Measurements from ENCODE around the gene CCDC9B. TPM values are rescaled to one million over a fixed set of nuclear protein-coding genes. Genes with fewer than 3 reads are reported as not detected.

CCDC9B gene
- total RNA-seq, 1 donor from 2014 or later: 2.1 TPM

GRCh38 chr15:40309344-40309862 lies 31.3 kb downstream of the CCDC9B start:
- TF ChIP-seq CTCF (IDR thresholded peaks at IDR 0.05): no peak
- ATAC-seq (ENCODE audit: low read depth): no peak
- H3K27me3 Mint-ChIP-seq: no peaks in the 10 kb centered on the region
- ChIA-PET POLR2A (interaction anchor here (0.7 to 3.7 kb wide), 19 partner anchors 8 to 1351 kb away, joined by 3 to 34 read pairs (median 6); partner anchors contain the start of genes ANKRD63, BAHD1, BMF and FSIP1), CTCF (interaction anchor here (0.6 to 20.0 kb wide), 13 partner anchors 11 to 521 kb away, joined by 3 to 310 read pairs (median 13); partner anchors contain the start of genes CCDC9B and INAFM2)
- no peak for DNase-seq
- H3K27ac Mint-ChIP-seq: peak overlapping the region; percentile 96
- intact Hi-C loops (cut with micrococcal nuclease): no loop called here
- peaks cover 3% of the 10 kb centered on the region for H3K36me3 Mint-ChIP-seq (ENCODE audit: low read depth)
- H3K4me3 Mint-ChIP-seq: peak overlapping the region; percentile 93
- no peaks in the 10 kb centered on the region for H3K9me3 Mint-ChIP-seq
- peaks cover 48% of the 10 kb centered on the region for H3K4me1 Mint-ChIP-seq

- H3K4me3 Mint-ChIP-seq: peak within 1 kb of the TSS; percentile 93
- ChIA-PET CTCF (interaction anchor here (0.7 to 20.0 kb wide), 12 partner anchors 13 to 260 kb away, joined by 3 to 310 read pairs (median 13); partner anchors contain the start of genes ANKRD63, CCDC9B and INAFM2), POLR2A (interaction anchor here (0.6 to 3.7 kb wide), 34 partner anchors 10 to 1354 kb away, joined by 3 to 34 read pairs (median 4); partner anchors contain the start of genes ANKRD63, BAHD1, BMF and DISP2)
- peaks cover 44% of the 10 kb centered on the region for H3K4me1 Mint-ChIP-seq
- no peaks in the 10 kb centered on the region for H3K27me3 Mint-ChIP-seq
- no peaks in the 10 kb centered on the region for H3K9me3 Mint-ChIP-seq
- peaks cover 20% of the 10 kb centered on the region for H3K36me3 Mint-ChIP-seq (ENCODE audit: low read depth)
- H3K27ac Mint-ChIP-seq: peak within 1 kb of the TSS; percentile 96
- DNase-seq (peak; percentile 67), ATAC-seq (ENCODE audit: low read depth) (peak; percentile 77)
- no peak for TF ChIP-seq CTCF (IDR thresholded peaks at IDR 0.05)
- intact Hi-C loops (cut with micrococcal nuclease): loop anchor here (1.0 kb wide), 2 partner anchors 14 to 31 kb away; no protein-coding TSS in a partner anchor
Measured at GRCh38 chr15:40307421-40308211, 33.1 kb downstream of the CCDC9B start, which contains the start of gene PLCB2. Gene PLCB2 (minus strand): TSS chr15:40307935. CDS start chr15:40307672, 263 bp downstream.

- intact Hi-C loops (cut with micrococcal nuclease): loop anchor here (1.0 kb wide), 1 partner anchor 31 kb away; no protein-coding TSS in a partner anchor
- POLR2A ChIA-PET: interaction anchor here (0.7 to 3.7 kb wide), 16 partner anchors 10 to 388 kb away, joined by 3 to 34 read pairs (median 8); partner anchors contain the start of genes ANKRD63, BMF, INAFM2 and SRP14
- CTCF ChIA-PET: interaction anchor here (1.0 to 20.0 kb wide), 7 partner anchors 13 to 88 kb away, joined by 3 to 310 read pairs (median 22); partner anchors contain the start of genes ANKRD63, CCDC9B and INAFM2
Measured at GRCh38 chr15:40306908-40307307, 33.8 kb downstream of the CCDC9B start.

GRCh38 chr15:40306371-40306770 lies 34.4 kb downstream of the CCDC9B start:
- H3K9me3 Mint-ChIP-seq: no peaks in the 10 kb centered on the region
- CTCF ChIA-PET: interaction anchor here (1.6 to 20.0 kb wide), 6 partner anchors 14 to 34 kb away, joined by 5 to 310 read pairs (median 40); partner anchors contain the start of genes ANKRD63, CCDC9B and INAFM2
- H3K36me3 Mint-ChIP-seq (ENCODE audit: low read depth): peaks cover 30% of the 10 kb centered on the region
- TF ChIP-seq CTCF (IDR thresholded peaks at IDR 0.05): no peak
- ATAC-seq (ENCODE audit: low read depth) (no peak), DNase-seq (no peak)
- peak overlapping the region; percentile 93 for H3K4me3 Mint-ChIP-seq
- H3K27ac Mint-ChIP-seq: peak overlapping the region; percentile 96
- POLR2A ChIA-PET: interaction anchor here (1.6 to 3.7 kb wide), 8 partner anchors 11 to 388 kb away, joined by 3 to 34 read pairs (median 15); partner anchors contain the start of genes ANKRD63, INAFM2 and SRP14
- H3K4me1 Mint-ChIP-seq: peaks cover 44% of the 10 kb centered on the region
- intact Hi-C loops (cut with micrococcal nuclease): no loop called here
- H3K27me3 Mint-ChIP-seq: no peaks in the 10 kb centered on the region

More at GRCh38 chr15:40306908-40307307, 33.8 kb downstream of the CCDC9B start:
- H3K27me3 Mint-ChIP-seq: no peaks in the 10 kb centered on the region
- no peak for TF ChIP-seq CTCF (IDR thresholded peaks at IDR 0.05)
- H3K27ac Mint-ChIP-seq: peak overlapping the region; percentile 96
- H3K9me3 Mint-ChIP-seq: no peaks in the 10 kb centered on the region
- ATAC-seq (ENCODE audit: low read depth): no peak
- H3K4me1 Mint-ChIP-seq: peaks cover 44% of the 10 kb centered on the region
- peak overlapping the region; percentile 93 for H3K4me3 Mint-ChIP-seq
- DNase-seq: no peak
- peaks cover 25% of the 10 kb centered on the region for H3K36me3 Mint-ChIP-seq (ENCODE audit: low read depth)

Measured in activated B cell treated with CpG ODN at 0.5 μM for 24 hours (primary cell).